ENCODE measurements around the gene NCAPD3. TPM values are rescaled to one million over a fixed set of nuclear protein-coding genes. Genes with fewer than 3 reads are reported as not detected.
A peak's percentile ranks its signal among the peaks of the same experiment; 100 is the strongest.

Gene NCAPD3
- total RNA-seq, 1 donor from 2014 or later: 21.7 TPM

DNA sequence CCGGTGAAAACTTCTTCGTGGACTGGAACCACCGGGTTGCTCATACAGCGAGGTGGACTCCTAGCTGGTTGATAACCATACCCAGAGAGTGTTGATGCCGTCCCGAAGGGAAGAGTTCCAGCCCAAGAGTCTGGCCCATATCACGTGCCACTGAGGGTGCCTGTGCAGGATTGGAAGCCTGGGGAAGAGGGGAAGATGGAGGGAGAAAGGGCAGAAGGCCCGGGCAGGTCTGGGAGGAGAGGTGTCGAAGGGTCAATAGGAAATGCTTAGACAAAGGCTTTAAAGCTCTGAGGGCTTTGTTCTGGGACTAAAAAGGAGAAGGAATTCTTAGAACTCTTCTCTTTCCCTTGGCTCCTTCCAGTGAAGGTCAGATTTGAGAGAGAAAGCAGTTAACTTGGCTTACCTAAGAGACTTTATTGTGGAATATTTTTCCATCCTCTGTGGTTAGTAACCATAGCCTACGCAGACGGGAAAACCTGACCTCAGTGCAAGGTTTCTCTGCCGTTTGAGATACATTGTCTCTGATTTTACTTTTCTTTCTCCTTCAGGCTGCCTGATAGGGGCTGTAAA is 84.4 kb downstream of the NCAPD3 start:
- Mint-ChIP-seq H3K27ac (ENCODE audit: unreplicated experiment) (peak overlapping the region; percentile 70), H3K9me3 (ENCODE audit: unreplicated experiment) (peaks cover 7% of the 10 kb centered on the region), H3K27me3 (ENCODE audit: unreplicated experiment) (no peaks in the 10 kb centered on the region), H3K4me3 (ENCODE audit: unreplicated experiment) (no peak overlapping the region), H3K4me1 (ENCODE audit: unreplicated experiment) (peaks cover 25% of the 10 kb centered on the region), H3K36me3 (ENCODE audit: unreplicated experiment) (peaks cover 26% of the 10 kb centered on the region)
- no peak for DNase-seq (ENCODE audit: extremely low spot score, unreplicated experiment)
- TF ChIP-seq, protein P1, sequence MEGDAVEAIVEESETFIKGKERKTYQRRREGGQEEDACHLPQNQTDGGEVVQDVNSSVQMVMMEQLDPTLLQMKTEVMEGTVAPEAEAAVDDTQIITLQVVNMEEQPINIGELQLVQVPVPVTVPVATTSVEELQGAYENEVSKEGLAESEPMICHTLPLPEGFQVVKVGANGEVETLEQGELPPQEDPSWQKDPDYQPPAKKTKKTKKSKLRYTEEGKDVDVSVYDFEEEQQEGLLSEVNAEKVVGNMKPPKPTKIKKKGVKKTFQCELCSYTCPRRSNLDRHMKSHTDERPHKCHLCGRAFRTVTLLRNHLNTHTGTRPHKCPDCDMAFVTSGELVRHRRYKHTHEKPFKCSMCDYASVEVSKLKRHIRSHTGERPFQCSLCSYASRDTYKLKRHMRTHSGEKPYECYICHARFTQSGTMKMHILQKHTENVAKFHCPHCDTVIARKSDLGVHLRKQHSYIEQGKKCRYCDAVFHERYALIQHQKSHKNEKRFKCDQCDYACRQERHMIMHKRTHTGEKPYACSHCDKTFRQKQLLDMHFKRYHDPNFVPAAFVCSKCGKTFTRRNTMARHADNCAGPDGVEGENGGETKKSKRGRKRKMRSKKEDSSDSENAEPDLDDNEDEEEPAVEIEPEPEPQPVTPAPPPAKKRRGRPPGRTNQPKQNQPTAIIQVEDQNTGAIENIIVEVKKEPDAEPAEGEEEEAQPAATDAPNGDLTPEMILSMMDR (IDR thresholded peaks at IDR 0.05): no peak

- DNase-seq (ENCODE audit: extremely low spot score, unreplicated experiment): no peak
- H3K27ac Mint-ChIP-seq (ENCODE audit: unreplicated experiment): peak overlapping the region; percentile 60
- no peaks in the 10 kb centered on the region for H3K27me3 Mint-ChIP-seq (ENCODE audit: unreplicated experiment)
- no peak overlapping the region for H3K4me3 Mint-ChIP-seq (ENCODE audit: unreplicated experiment)
- H3K36me3 Mint-ChIP-seq (ENCODE audit: unreplicated experiment): peaks cover 27% of the 10 kb centered on the region
- H3K4me1 Mint-ChIP-seq (ENCODE audit: unreplicated experiment): peaks cover 29% of the 10 kb centered on the region
- TF ChIP-seq, protein P1 (IDR thresholded peaks at IDR 0.05): no peak
- peaks cover 17% of the 10 kb centered on the region for H3K9me3 Mint-ChIP-seq (ENCODE audit: unreplicated experiment)
These were observed 85.4 kb downstream of the NCAPD3 start for GRCh38 chr11:134138376-134138775.

- Mint-ChIP-seq H3K27me3 (ENCODE audit: unreplicated experiment) (no peaks in the 10 kb centered on the region), H3K4me3 (ENCODE audit: unreplicated experiment) (no peak overlapping the region), H3K9me3 (ENCODE audit: unreplicated experiment) (peaks cover 34% of the 10 kb centered on the region), H3K36me3 (ENCODE audit: unreplicated experiment) (peaks cover 26% of the 10 kb centered on the region), H3K4me1 (ENCODE audit: unreplicated experiment) (peaks cover 21% of the 10 kb centered on the region), H3K27ac (ENCODE audit: unreplicated experiment) (no peak overlapping the region)
- TF ChIP-seq, protein P1 (IDR thresholded peaks at IDR 0.05): no peak
- DNase-seq (ENCODE audit: extremely low spot score, unreplicated experiment): no peak
These were observed 89.6 kb downstream of the NCAPD3 start for GRCh38 chr11:134134167-134134566.

DNA sequence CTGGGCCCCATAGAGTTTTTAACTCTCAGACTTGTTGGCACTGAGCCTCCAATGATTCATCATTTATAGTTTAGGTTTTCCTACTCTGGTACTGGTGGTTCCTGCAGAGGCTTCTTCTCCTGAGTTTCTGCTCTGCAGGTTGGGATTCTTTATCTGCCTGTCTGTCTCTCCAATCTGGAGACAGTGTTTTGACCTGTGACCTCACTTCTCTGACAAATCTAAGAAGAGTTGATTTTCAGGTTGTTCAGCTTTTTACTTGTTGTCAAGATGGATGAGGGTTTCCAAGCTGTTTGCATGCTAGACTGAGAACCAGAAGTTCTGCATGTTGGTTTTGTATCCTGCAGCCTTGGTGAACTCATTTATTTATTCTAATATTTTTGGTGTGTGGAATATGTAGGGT is 91.0 kb downstream of the NCAPD3 start:
- Mint-ChIP-seq H3K27ac (ENCODE audit: unreplicated experiment) (no peak overlapping the region), H3K9me3 (ENCODE audit: unreplicated experiment) (peaks cover 34% of the 10 kb centered on the region), H3K4me1 (ENCODE audit: unreplicated experiment) (peaks cover 9% of the 10 kb centered on the region), H3K27me3 (ENCODE audit: unreplicated experiment) (no peaks in the 10 kb centered on the region), H3K36me3 (ENCODE audit: unreplicated experiment) (peaks cover 33% of the 10 kb centered on the region), H3K4me3 (ENCODE audit: unreplicated experiment) (no peak overlapping the region)
- TF ChIP-seq, protein P1 (IDR thresholded peaks at IDR 0.05): no peak
- no peak for DNase-seq (ENCODE audit: extremely low spot score, unreplicated experiment)

GRCh38 chr11:134131628-134132244 is 92.0 kb downstream of the NCAPD3 start:
- DNase-seq (ENCODE audit: extremely low spot score, unreplicated experiment): no peak
- Mint-ChIP-seq H3K36me3 (ENCODE audit: unreplicated experiment) (peaks cover 33% of the 10 kb centered on the region), H3K27ac (ENCODE audit: unreplicated experiment) (no peak overlapping the region), H3K4me1 (ENCODE audit: unreplicated experiment) (peaks cover 14% of the 10 kb centered on the region), H3K4me3 (ENCODE audit: unreplicated experiment) (no peak overlapping the region), H3K27me3 (ENCODE audit: unreplicated experiment) (no peaks in the 10 kb centered on the region), H3K9me3 (ENCODE audit: unreplicated experiment) (peaks cover 34% of the 10 kb centered on the region)
- TF ChIP-seq, protein P1 (IDR thresholded peaks at IDR 0.05): no peak
